GM23338 (cell line): ENCODE measurements around the gene BRF1. TPM values are rescaled to one million over a fixed set of nuclear protein-coding genes. Genes with fewer than 3 reads are reported as not detected.

ENCODE experiments used
- ATAC-seq: fragments of 200-7000 bp; cut with Tn5 transposase; 3 replicates; pipeline ENCODE4 v1.9.1; 2020
- DNase-seq: peaks from one replicate; pipeline ENCODE4 v3.0.0-alpha.2; 2015; ENCODE audit warnings: low spot score
- H2AFZ ChIP-seq: fragments of 200-600 bp; sonication (generic); 2 replicates; pipeline ENCODE4 v1.8.0; 2016; ENCODE audit warnings: antibody characterized with exemption, mild to moderate bottlenecking, moderate library complexity
- H3F3A ChIP-seq: fragments of 200-600 bp; sonication (generic); replicated peaks from 2 replicates; pipeline ENCODE4 v1.8.0; 2017; ENCODE audit warnings: antibody characterized with exemption, mixed run types, low read depth
- H3K27ac ChIP-seq: fragments of 200-600 bp; sonication (generic); 2 replicates; pipeline ENCODE4 v1.6.1; 2016; ENCODE audit warnings: low read depth
- H3K27me3 ChIP-seq: fragments of 200-600 bp; sonication (generic); 2 replicates; pipeline ENCODE4 v1.8.0; 2016; ENCODE audit warnings: mild to moderate bottlenecking, mixed run types, moderate library complexity; ENCODE audit not compliant: insufficient read depth
- H3K36me3 ChIP-seq: fragments of 200-600 bp; sonication (generic); 2 replicates; pipeline ENCODE4 v1.8.0; 2016; ENCODE audit warnings: mild to moderate bottlenecking; ENCODE audit not compliant: insufficient read depth
- H3K4me1 ChIP-seq: fragments of 200-600 bp; sonication (generic); 2 replicates; pipeline ENCODE4 v1.8.0; 2016; ENCODE audit warnings: mild to moderate bottlenecking, moderate library complexity; ENCODE audit not compliant: insufficient read depth
- H3K4me2 ChIP-seq: fragments of 200-600 bp; sonication (generic); 2 replicates; pipeline ENCODE4 v1.7.1; 2017; ENCODE audit warnings: mixed run types
- H3K4me3 ChIP-seq: fragments of 200-600 bp; sonication (generic); 2 replicates; pipeline ENCODE4 v1.6.1; 2016; ENCODE audit warnings: mixed run types
- H3K79me2 ChIP-seq: fragments of 200-600 bp; sonication (generic); replicated peaks from 2 replicates; pipeline ENCODE4 v1.8.0; 2017; ENCODE audit warnings: mild to moderate bottlenecking; ENCODE audit not compliant: insufficient read depth
- H3K9me2 ChIP-seq: fragments of 200-600 bp; sonication (generic); 2 replicates; pipeline ENCODE4 v1.8.0; 2017; ENCODE audit not compliant: insufficient read depth
- H4K20me1 ChIP-seq: fragments of 200-600 bp; sonication (generic); replicated peaks from 2 replicates; pipeline ENCODE4 v1.8.0; 2017; ENCODE audit warnings: mild to moderate bottlenecking; ENCODE audit not compliant: insufficient read depth
- H3K27ac Mint-ChIP-seq: 2 replicates; pipeline ENCODE4 v1.8.0; 2020; ENCODE audit warnings: inconsistent platforms, mild to moderate bottlenecking, moderate library complexity, mixed read lengths
- H3K27me3 Mint-ChIP-seq: 3 replicates; pipeline ENCODE4 v1.8.0; 2022; ENCODE audit warnings: low read depth, mild to moderate bottlenecking, moderate library complexity, mixed read lengths, inconsistent platforms; ENCODE audit not compliant: insufficient read depth, poor library complexity
- H3K36me3 Mint-ChIP-seq: 3 replicates; pipeline ENCODE4 v1.8.0; 2021; ENCODE audit warnings: low read depth, mild to moderate bottlenecking, inconsistent platforms, moderate library complexity, mixed read lengths
- H3K4me1 Mint-ChIP-seq: 3 replicates; pipeline ENCODE4 v1.8.0; 2020; ENCODE audit warnings: mild to moderate bottlenecking, inconsistent platforms, mixed read lengths
- H3K4me3 Mint-ChIP-seq: 3 replicates; pipeline ENCODE4 v1.8.0; 2021; ENCODE audit warnings: moderate library complexity, mild to moderate bottlenecking, inconsistent platforms, mixed read lengths
- H3K9me3 Mint-ChIP-seq: 3 replicates; pipeline ENCODE4 v1.8.0; 2020; ENCODE audit warnings: moderate library complexity, mild to moderate bottlenecking, inconsistent platforms, mixed read lengths
- EZH2 ChIP-seq: fragments of 200-600 bp; sonication (generic); IDR thresholded peaks from one replicate; pipeline ENCODE4 v1.8.0; 2017; ENCODE audit warnings: antibody characterized with exemption, mild to moderate bottlenecking, low read depth; ENCODE audit not compliant: unreplicated experiment
- EZH2phosphoT487 ChIP-seq: fragments of 200-600 bp; sonication (generic); IDR thresholded peaks from one replicate; pipeline ENCODE4 v1.8.1; 2018; ENCODE audit warnings: antibody characterized with exemption; ENCODE audit not compliant: unreplicated experiment
- JUNB ChIP-seq: IDR thresholded peaks from one replicate; pipeline ENCODE4 v1.6.1; 2016; ENCODE audit warnings: antibody characterized with exemption; ENCODE audit not compliant: unreplicated experiment
- ZNF114 ChIP-seq: fragments of 250-450 bp; sonication (Bioruptor Pico); IDR thresholded peaks from 2 replicates; pipeline ENCODE4 v1.5.0; 2020; ENCODE audit warnings: mild to moderate bottlenecking, moderate library complexity
- polyA plus RNA-seq: library from polyadenylated mRNA; unstranded; fragments of >200 nt; fragmentation: Nextera tagmentation; extraction: Ambion mirVana; gene quantifications from 2 replicates; pipeline ENCODE4 v1.2.1, GENCODE V29; 2016
- total RNA-seq: library from RNA; depleted of rRNA; stranded (reverse); fragments of >200 nt; shearing (Covaris generic); gene quantifications from 2 replicates; pipeline ENCODE4 v1.2.3, GENCODE V29; 2014
- TF ChIP-seq, protein P1 (sequence below), 2 experiments: fragments of 200-600 bp in 1 of 2; sonication (generic) in 1 of 2; conservative IDR thresholded peaks; 2 replicates each; pipeline versions ENCODE4 v1.5.1 to v1.6.1; 2016 to 2017; ENCODE audit warnings: antibody characterized with exemption in 2 of 2, low read depth in 2 of 2, mild to moderate bottlenecking in 2 of 2, moderate library complexity in 1 of 2
- TF ChIP-seq, protein P2 (sequence below): fragments of 250-450 bp; sonication (Bioruptor Pico); IDR thresholded peaks from 2 replicates; pipeline ENCODE4 v1.5.0; 2020; ENCODE audit warnings: mild to moderate bottlenecking, moderate library complexity

Gene BRF1
- total and polyA plus RNA-seq, 2 experiments from 2014 or later, result 8.6 to 29.9 TPM

DNA sequence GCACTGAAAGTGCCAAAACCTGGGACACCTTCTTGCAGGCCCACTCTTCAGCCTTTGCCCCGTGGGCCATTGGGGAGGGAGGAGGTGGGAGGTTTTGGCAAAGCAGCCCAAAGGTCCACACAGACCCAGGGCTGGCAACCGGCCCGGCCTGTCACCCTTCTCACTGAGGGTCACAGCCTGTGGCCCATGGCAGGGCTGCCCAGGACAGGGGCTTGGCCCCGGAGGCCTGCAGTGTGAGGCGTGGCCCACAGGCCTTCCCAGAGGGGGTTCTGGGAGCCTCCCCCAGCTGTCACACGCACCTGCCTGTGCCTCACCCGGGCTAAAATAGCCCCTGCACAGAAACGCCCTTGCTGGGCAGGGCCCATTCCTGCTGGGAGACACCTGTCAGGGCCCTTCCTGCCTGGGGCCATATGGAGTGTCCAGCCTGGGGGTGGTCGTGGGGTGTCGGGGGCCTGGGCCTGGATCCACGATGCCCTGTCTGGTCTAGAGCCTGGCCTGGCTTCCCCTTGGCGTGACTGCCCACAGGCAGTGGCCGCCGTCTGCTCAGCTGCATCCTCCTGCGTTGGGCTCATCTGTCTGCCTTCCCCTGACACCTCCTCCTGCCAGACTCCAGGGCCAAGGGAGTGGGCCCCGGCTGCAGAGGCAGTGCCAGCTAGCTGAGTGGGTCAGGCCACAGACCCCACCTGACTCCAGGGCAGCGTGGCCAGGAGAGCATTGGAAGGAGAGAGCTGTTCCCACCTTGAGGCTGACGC is 33.0 kb upstream of the BRF1 start:
- Histone ChIP-seq H2AFZ (no peak overlapping the region), H3K9me2 (no peaks in the 10 kb centered on the region), H3K4me3 (no peak overlapping the region), H3K79me2 (peaks cover 61% of the 10 kb centered on the region), H3K27me3 (no peaks in the 10 kb centered on the region), H3K4me2 (no peak overlapping the region), H3K27ac (no peak overlapping the region), H3F3A (no peaks in the 10 kb centered on the region), H4K20me1 (peaks cover 22% of the 10 kb centered on the region), H3K36me3 (no peaks in the 10 kb centered on the region), H3K4me1 (peaks cover 16% of the 10 kb centered on the region)
- ATAC-seq, result no peak
- H3K9me3 Mint-ChIP-seq, result peaks cover 3% of the 10 kb centered on the region
- no peak overlapping the region for H3K4me3 Mint-ChIP-seq
- TF ChIP-seq ZNF114 (CRISPR knock-in tag), result no peak
- TF ChIP-seq EZH2, result no peak
- TF ChIP-seq, protein P1, sequence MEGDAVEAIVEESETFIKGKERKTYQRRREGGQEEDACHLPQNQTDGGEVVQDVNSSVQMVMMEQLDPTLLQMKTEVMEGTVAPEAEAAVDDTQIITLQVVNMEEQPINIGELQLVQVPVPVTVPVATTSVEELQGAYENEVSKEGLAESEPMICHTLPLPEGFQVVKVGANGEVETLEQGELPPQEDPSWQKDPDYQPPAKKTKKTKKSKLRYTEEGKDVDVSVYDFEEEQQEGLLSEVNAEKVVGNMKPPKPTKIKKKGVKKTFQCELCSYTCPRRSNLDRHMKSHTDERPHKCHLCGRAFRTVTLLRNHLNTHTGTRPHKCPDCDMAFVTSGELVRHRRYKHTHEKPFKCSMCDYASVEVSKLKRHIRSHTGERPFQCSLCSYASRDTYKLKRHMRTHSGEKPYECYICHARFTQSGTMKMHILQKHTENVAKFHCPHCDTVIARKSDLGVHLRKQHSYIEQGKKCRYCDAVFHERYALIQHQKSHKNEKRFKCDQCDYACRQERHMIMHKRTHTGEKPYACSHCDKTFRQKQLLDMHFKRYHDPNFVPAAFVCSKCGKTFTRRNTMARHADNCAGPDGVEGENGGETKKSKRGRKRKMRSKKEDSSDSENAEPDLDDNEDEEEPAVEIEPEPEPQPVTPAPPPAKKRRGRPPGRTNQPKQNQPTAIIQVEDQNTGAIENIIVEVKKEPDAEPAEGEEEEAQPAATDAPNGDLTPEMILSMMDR (conservative IDR thresholded peaks at IDR 0.05; ENCODE audit: low read depth in 2 of 2), result no peak
- TF ChIP-seq EZH2phosphoT487, result no peak
- DNase-seq, result no peak
- peaks cover 9% of the 10 kb centered on the region for H3K27me3 Mint-ChIP-seq
- peaks cover 10% of the 10 kb centered on the region; the same call in 1 of the 3 replicates for H3K36me3 Mint-ChIP-seq
- no peak overlapping the region for H3K27ac Mint-ChIP-seq
- peaks cover 29% of the 10 kb centered on the region for H3K4me1 Mint-ChIP-seq

DNA sequence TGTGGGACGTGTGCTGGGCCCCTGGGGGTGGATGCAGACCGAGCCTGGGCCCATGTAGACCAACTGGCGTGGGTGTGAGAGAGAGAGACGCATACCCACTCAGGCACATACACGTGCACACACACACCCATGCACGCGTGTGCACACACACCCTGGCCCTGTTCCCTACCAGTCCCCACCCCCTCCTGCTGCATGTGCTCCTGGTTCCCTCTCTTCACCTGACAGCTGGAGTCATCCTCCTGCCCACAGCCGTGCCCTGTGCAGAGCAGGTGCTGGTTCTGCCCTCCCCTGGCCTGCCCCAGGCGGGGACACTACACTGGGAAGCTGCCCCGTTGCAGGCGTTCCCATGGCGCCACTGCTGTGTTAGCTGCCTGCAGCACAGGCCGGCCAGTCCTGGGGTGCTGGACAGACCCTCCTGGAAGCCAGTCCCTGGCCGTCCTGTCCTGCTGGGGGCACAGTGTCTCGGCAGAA is 32.3 kb upstream of the BRF1 start:
- Mint-ChIP-seq H3K27me3 (peaks cover 10% of the 10 kb centered on the region), H3K4me1 (peaks cover 32% of the 10 kb centered on the region), H3K4me3 (no peak overlapping the region), H3K9me3 (peaks cover 3% of the 10 kb centered on the region), H3K27ac (0 out of 2 replicates have a peak overlapping the region, but pooled peaks have one; percentile 48), H3K36me3 (peaks cover 10% of the 10 kb centered on the region; the same call in 1 of the 3 replicates)
- DNase-seq, result no peak
- H3K4me2 ChIP-seq, result no peak overlapping the region
- H3K27ac ChIP-seq, result no peak overlapping the region
- H3K36me3 ChIP-seq, result no peaks in the 10 kb centered on the region
- no peak overlapping the region for H3K4me3 ChIP-seq
- no peaks in the 10 kb centered on the region for H3F3A ChIP-seq
- peaks cover 22% of the 10 kb centered on the region for H4K20me1 ChIP-seq
- no peak overlapping the region for H2AFZ ChIP-seq
- H3K4me1 ChIP-seq, result peaks cover 16% of the 10 kb centered on the region
- no peak for ATAC-seq
- H3K79me2 ChIP-seq, result peaks cover 62% of the 10 kb centered on the region
- no peaks in the 10 kb centered on the region for H3K27me3 ChIP-seq
- H3K9me2 ChIP-seq, result no peaks in the 10 kb centered on the region
- TF ChIP-seq EZH2, result no peak
- TF ChIP-seq, protein P1 (conservative IDR thresholded peaks at IDR 0.05; ENCODE audit: low read depth in 2 of 2), result no peak
- TF ChIP-seq, protein P2, sequence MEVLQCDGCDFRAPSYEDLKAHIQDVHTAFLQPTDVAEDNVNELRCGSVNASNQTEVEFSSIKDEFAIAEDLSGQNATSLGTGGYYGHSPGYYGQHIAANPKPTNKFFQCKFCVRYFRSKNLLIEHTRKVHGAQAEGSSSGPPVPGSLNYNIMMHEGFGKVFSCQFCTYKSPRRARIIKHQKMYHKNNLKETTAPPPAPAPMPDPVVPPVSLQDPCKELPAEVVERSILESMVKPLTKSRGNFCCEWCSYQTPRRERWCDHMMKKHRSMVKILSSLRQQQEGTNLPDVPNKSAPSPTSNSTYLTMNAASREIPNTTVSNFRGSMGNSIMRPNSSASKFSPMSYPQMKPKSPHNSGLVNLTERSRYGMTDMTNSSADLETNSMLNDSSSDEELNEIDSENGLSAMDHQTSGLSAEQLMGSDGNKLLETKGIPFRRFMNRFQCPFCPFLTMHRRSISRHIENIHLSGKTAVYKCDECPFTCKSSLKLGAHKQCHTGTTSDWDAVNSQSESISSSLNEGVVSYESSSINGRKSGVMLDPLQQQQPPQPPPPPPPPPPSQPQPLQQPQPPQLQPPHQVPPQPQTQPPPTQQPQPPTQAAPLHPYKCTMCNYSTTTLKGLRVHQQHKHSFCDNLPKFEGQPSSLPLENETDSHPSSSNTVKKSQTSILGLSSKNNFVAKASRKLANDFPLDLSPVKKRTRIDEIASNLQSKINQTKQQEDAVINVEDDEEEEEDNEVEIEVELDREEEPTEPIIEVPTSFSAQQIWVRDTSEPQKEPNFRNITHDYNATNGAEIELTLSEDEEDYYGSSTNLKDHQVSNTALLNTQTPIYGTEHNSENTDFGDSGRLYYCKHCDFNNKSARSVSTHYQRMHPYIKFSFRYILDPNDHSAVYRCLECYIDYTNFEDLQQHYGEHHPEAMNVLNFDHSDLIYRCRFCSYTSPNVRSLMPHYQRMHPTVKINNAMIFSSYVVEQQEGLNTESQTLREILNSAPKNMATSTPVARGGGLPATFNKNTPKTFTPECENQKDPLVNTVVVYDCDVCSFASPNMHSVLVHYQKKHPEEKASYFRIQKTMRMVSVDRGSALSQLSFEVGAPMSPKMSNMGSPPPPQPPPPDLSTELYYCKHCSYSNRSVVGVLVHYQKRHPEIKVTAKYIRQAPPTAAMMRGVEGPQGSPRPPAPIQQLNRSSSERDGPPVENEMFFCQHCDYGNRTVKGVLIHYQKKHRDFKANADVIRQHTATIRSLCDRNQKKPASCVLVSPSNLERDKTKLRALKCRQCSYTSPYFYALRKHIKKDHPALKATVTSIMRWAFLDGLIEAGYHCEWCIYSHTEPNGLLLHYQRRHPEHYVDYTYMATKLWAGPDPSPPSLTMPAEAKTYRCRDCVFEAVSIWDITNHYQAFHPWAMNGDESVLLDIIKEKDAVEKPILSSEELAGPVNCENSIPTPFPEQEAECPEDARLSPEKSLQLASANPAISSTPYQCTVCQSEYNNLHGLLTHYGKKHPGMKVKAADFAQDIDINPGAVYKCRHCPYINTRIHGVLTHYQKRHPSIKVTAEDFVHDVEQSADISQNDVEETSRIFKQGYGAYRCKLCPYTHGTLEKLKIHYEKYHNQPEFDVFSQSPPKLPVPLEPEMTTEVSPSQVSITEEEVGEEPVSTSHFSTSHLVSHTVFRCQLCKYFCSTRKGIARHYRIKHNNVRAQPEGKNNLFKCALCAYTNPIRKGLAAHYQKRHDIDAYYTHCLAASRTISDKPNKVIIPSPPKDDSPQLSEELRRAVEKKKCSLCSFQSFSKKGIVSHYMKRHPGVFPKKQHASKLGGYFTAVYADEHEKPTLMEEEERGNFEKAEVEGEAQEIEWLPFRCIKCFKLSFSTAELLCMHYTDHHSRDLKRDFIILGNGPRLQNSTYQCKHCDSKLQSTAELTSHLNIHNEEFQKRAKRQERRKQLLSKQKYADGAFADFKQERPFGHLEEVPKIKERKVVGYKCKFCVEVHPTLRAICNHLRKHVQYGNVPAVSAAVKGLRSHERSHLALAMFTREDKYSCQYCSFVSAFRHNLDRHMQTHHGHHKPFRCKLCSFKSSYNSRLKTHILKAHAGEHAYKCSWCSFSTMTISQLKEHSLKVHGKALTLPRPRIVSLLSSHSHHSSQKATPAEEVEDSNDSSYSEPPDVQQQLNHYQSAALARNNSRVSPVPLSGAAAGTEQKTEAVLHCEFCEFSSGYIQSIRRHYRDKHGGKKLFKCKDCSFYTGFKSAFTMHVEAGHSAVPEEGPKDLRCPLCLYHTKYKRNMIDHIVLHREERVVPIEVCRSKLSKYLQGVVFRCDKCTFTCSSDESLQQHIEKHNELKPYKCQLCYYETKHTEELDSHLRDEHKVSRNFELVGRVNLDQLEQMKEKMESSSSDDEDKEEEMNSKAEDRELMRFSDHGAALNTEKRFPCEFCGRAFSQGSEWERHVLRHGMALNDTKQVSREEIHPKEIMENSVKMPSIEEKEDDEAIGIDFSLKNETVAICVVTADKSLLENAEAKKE (CRISPR knock-in tag), result no peak
- TF ChIP-seq JUNB, result no peak
